ENCODE results near the gene IQCF5. TPM values are rescaled to one million over a fixed set of nuclear protein-coding genes. Genes with fewer than 3 reads are reported as not detected.
"Not testable (repeated sequence)": the region's sequence is repeated elsewhere in the genome, so short reads cannot be mapped to it uniquely, and the experiment has no call there.

The IQCF5 gene
- total and polyA plus RNA-seq, 10 donors = not detected

- 75 to 83% (median 79%) methylated on average over 2 of the region's 2 CpGs for WGBS, 5 donors
- H3K27me3 ChIP-seq (replicated peaks in 1 of 7) = peaks cover 0 to 37% (median 0%) of the 10 kb centered on the region in 7 donors
- H3K36me3 ChIP-seq = no peaks in the 10 kb centered on the region
- no peaks in the 10 kb centered on the region for H3K9me3 ChIP-seq
- no peak for DNase-seq
- intact Hi-C loops (cut with DNase I; ENCODE audit: low total_unique reads) = no loop called here
- H3K4me3 ChIP-seq = no peak overlapping the region
- no peak overlapping the region for H3K27ac ChIP-seq
- no peak for TF ChIP-seq CTCF (IDR thresholded peaks at IDR 0.05 in 8 of 11, conservative IDR thresholded peaks at IDR 0.05 in 3 of 11)
- TF ChIP-seq POLR2AphosphoS5 (IDR thresholded peaks at IDR 0.05) = no peak
- TF ChIP-seq POLR2A (IDR thresholded peaks at IDR 0.05) = no peak
- no peaks in the 10 kb centered on the region for H3K4me1 ChIP-seq
Observed at GRCh38 chr3:51869304-51869703, 6.1 kb downstream of the IQCF5 start.

DNA sequence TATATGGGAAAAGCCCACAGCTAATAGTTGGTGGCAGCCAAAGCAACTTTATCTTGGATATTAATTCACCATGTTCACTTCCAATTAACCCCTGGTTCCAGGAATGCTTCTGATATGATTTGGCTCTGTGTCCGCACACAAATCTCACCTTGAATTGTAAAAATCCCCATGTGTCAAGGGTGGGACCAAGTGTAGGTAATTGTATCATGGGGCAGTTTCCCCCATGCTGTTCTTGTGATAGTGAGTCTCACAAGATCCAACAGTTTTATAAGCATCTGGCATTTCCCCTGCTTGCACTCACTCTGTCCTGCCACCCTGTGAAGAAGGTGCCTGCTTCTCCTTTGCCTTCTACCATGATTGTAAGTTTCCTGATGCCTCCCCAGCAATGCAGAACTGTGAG is 6.5 kb downstream of the IQCF5 start:
- intact Hi-C loops (cut with DNase I; ENCODE audit: low total_unique reads); H3K27ac ChIP-seq; H3K9me3 ChIP-seq; DNase-seq; H3K4me1 ChIP-seq; H3K36me3 ChIP-seq; H3K4me3 ChIP-seq: not testable (repeated sequence)
- WGBS, 5 donors = 90 to 100% (median 94%) methylated on average over 1 of the region's 1 CpG
- peaks cover 0 to 37% (median 0%) of the 10 kb centered on the region in 7 donors for H3K27me3 ChIP-seq (replicated peaks in 1 of 7)

DNA sequence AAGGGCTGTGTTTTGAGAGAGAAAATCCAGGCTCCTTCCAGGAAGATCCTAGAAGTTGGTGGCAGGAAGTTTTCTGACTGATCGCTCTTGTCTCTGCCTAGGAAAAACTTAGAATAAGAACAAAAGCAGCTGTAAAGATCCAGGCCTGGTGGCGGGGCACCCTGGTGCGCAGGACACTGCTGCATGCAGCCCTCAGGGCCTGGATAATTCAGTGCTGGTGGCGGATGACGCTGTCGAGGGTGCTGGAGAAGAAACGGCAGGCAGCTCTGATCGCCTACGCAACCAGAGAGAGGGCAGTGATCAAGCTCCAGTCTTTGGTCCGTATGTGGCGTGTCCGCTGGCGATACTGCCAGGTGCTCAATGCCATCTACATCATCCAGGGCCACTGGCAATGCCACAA is 12.5 kb downstream of the IQCF5 start:
- H3K9me3 ChIP-seq = no peaks in the 10 kb centered on the region
- no peak for TF ChIP-seq POLR2A (IDR thresholded peaks at IDR 0.05)
- TF ChIP-seq CTCF (IDR thresholded peaks at IDR 0.05 in 8 of 11, conservative IDR thresholded peaks at IDR 0.05 in 3 of 11) = no peak
- no peak for TF ChIP-seq POLR2AphosphoS5 (IDR thresholded peaks at IDR 0.05)
- no peak overlapping the region for H3K27ac ChIP-seq
- H3K36me3 ChIP-seq = no peaks in the 10 kb centered on the region
- no peak overlapping the region for H3K4me3 ChIP-seq
- intact Hi-C loops (cut with DNase I; ENCODE audit: low total_unique reads) = no loop called here
- WGBS, 5 donors = 83 to 90% (median 87%) methylated on average over 13 of the region's 13 CpGs
- peaks cover 0 to 13% (median 0%) of the 10 kb centered on the region in 7 donors for H3K27me3 ChIP-seq (replicated peaks in 1 of 7)
- no peak for DNase-seq
- H3K4me1 ChIP-seq = no peaks in the 10 kb centered on the region

DNA sequence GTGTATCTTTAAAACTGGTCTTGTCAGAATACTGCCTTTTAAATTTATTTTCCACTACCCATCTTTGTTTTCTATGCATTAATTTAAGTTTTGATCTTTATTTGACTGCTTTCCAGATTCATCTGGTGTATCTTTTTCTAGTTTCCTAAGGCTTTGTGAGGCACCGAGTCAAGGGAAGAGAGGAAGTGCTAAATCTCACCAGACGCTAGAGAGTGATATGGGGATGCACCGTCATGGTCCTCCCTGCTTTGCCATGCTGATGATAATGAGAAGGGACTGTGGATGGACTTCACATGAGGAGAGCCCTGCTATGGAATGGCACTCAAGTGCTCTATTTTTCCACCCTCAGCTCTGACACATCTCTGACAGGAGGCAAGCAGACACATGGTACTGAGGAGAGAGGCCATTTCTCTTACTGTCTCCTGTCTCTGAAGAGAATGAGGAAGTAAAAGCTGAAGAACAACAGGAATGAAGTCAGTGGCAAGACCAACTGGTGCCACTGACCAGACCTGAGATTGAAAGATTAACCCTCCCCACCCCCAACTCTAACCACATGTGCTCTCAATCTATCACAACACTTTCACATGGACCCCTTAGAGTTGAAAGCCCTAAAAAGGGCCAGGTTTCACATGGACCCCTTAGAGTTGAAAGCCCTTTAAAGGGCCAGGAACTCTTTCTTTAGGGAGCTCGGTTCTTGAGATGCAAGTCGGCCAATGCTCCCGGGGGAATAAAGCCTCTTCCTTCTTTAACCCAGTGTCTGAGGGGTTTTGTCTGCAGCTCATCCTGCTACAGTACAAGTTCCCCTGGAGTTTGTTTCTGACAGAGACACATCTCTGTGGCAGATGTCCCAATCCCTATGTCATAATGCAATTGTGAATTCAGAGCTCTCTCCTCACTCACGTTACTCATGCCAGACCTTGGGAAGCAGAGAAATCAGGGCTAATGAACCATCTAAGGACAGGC is 14.4 kb downstream of the IQCF5 start, which contains the start of gene IQCF2:
Gene IQCF2, plus strand, starts transcription at position 913 of the 963 bp plus-strand sequence. CDS start 52 bp downstream, outside the sequence.
- Histone ChIP-seq H3K4me1 (no peaks in the 10 kb centered on the region), H3K27ac (no peak within 1 kb of the TSS), H3K27me3 (replicated peaks in 1 of 7) (peaks cover 0 to 9% (median 0%) of the 10 kb centered on the region in 7 donors), H3K36me3 (no peaks in the 10 kb centered on the region), H3K9me3 (no peaks in the 10 kb centered on the region), H3K4me3 (no peak within 1 kb of the TSS)
- WGBS, 5 donors = 48 to 64% (median 60%) methylated on average over 4 to 7 of the region's 7 CpGs
- no peak for DNase-seq
- intact Hi-C loops (cut with DNase I; ENCODE audit: low total_unique reads) = no loop called here
- TF ChIP-seq CTCF (IDR thresholded peaks at IDR 0.05 in 8 of 11, conservative IDR thresholded peaks at IDR 0.05 in 3 of 11) (no peak), POLR2AphosphoS5 (IDR thresholded peaks at IDR 0.05) (no peak), POLR2A (IDR thresholded peaks at IDR 0.05) (no peak)

- DNase-seq; H3K27me3 ChIP-seq (replicated peaks in 1 of 7): not testable (repeated sequence)
Observed at GRCh38 chr3:51855411-51855810, 20.0 kb downstream of the IQCF5 start.

More at GRCh38 chr3:51855411-51855810, 20.0 kb downstream of the IQCF5 start:
- H3K36me3 ChIP-seq; intact Hi-C loops (cut with DNase I; ENCODE audit: low total_unique reads); H3K9me3 ChIP-seq; H3K4me1 ChIP-seq; H3K4me3 ChIP-seq; H3K27ac ChIP-seq: not testable (repeated sequence)
- 89 to 97% (median 95%) methylated on average over 1 of the region's 1 CpG for WGBS, 5 donors

Data from spleen (tissue), 11 donors.